NCI-H146 treated with DMSO at 0.1 percent for 48 hours (cell line): ENCODE measurements around the gene GID4.

ENCODE experiments used
- DNase-seq: peaks from one replicate; lab custom pipeline; 2025; ENCODE audit not compliant: unreplicated experiment; lab: John Stamatoyannopoulos, UW

The GID4 gene

DNA sequence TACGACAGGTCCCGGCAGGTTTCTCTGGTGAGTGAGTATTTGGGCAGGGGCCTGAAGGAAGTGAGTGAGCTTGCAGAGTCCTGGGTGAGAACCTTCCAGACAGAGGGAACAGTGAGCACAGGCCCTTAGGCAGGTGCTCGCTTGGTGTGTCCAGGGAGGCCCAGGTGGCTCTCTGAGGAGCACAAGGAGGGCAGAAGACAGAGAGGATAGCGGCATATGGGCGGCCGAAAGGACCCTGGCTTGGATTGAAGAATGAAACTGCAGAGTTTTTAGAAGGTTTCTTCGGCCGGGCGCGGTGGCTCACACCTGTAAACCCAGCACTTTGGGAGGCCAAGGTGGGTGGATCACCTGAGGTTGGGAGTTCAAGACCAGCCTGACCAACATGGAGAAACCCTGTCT, 55.2 kb downstream of the GID4 start:
- no peak for DNase-seq

DNA sequence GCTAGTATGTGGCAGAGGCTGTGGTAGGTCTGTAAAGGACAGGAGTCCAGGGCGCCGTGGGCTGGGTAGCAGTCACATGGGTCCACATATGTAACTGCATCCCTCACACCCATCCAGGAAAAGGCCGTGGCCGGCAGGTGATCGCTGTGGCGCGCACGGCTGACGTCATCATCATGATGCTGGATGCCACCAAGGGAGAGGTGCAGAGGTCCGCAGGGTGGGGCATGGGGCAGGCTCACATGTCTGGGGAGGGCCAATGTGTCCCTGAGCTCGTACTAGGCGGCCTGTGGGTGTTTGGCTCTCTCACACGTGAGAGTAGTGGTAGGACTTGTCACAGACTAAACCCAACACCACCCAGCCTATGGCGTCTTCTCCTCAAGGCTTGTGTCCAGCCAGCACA, 60.3 kb downstream of the GID4 start:
- no peak for DNase-seq

DNA sequence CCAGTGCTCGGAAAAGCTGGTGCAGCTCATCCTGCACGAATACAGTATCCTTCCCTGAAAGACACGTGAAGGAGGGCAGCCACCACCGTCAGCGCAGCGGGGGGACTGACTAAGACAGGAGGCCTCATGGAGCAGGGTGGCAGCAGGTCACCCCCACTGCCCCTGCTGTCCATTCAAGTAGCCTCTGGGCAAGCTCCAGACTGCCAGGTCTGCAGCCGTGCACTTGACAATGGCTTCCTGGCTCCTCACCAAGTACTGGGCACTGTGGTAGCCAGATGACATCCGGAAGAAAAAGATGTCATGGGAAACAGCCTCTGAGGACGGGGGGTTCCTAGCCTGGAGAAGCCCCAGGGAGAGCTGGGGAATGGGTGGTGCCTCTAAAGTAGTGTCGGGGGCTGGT, 61.4 kb downstream of the GID4 start:
- no peak for DNase-seq

DNA sequence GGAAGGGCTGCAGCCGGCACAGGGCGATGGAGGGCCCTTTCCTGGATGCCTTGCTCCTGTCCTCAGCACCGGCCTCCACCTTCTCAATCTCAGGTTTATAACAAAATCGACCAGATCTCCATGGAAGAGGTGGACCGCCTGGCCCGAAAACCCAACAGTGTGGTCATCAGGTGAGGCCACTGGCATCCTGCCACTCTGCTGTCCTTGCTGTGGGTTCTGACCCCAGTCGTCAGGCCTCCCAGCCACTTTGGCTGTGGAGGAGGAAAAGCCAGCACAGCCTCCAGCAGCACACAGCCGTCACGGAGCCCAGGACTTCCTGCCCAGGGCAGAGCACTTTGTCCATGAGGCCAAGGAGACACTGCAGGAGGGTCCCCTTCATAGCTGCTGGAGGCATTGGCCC, 62.6 kb downstream of the GID4 start:
- no peak for DNase-seq

DNA sequence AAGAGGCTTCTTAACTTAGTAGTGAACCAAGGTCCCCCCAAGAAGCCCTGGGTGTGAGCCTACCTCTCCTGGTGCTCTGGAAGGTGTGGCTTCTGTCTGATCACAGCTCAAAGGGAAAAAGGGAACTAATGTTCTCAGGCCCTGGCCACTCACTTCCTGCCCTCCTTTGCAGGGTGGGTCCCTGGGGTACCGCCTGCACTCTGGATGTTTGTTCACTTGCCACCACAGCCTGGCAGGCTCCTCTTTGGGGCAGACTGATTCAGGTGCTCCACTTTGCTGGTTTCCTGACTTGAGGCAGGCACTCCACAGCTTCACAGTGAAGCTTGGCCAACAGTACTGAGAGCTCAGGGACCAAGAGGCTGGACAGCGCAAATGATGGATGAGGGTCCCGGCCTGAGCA, 63.4 kb downstream of the GID4 start:
- DNase-seq, result no peak

DNA sequence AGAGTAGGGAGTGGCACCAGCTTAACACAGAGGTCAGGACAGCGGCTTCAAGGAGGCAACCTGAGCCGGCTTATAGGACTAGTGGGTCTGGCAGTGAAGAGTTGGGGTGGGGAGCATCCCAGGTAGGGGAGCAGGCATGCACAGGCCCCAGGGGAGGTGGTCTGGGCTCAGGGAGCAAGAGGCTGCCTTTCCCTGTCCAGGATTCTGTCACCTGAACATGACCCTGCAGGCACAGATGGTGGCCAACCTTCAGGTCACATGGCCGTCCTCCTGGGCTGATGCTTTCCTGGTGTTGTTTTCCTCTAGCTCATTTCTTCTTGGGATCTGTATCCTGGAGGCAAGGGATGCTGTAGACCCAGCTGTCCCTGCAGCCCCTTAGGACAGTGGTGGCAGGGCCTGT, 65.8 kb downstream of the GID4 start:
- DNase-seq, result no peak

DNA sequence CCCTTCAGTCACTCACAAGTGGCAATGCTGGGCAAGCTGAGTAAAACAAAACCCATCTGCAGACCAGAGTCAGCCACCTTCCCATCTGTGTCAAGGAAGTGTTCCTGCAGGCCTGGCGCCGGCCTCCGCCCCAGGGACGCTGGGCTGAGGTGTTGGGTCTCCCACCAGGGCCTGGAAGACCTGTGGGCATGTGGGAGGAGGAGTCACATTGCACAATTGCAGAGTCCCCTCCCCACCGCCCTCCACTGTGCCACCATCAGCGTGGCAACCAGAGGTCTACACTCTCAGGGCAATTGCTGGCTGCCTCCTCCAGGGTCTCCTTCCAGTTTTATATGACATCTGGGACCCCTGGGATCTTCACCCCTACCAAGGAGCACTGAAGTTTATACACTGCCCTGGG, 66.4 kb downstream of the GID4 start:
- no peak for DNase-seq

DNA sequence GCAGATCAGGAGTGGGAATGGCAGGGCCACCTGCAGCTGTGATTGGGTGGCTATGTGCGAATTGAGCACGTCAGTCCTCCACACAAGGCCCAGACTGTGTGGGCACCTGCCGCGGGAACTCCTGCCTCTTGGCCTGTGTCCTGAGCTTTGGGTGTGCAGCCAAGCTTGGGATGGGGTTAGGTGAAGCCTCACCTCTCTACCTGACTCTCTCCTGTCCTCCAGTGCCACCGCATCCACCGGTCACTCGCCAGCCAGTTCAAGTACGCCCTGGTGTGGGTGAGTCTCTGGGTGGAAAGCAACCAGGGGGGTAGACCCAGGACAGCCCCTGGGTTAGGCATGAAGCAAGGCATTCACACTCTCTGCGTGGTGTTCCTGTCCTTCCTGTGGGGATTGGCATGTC, 67.0 kb downstream of the GID4 start:
- no peak for DNase-seq

DNA sequence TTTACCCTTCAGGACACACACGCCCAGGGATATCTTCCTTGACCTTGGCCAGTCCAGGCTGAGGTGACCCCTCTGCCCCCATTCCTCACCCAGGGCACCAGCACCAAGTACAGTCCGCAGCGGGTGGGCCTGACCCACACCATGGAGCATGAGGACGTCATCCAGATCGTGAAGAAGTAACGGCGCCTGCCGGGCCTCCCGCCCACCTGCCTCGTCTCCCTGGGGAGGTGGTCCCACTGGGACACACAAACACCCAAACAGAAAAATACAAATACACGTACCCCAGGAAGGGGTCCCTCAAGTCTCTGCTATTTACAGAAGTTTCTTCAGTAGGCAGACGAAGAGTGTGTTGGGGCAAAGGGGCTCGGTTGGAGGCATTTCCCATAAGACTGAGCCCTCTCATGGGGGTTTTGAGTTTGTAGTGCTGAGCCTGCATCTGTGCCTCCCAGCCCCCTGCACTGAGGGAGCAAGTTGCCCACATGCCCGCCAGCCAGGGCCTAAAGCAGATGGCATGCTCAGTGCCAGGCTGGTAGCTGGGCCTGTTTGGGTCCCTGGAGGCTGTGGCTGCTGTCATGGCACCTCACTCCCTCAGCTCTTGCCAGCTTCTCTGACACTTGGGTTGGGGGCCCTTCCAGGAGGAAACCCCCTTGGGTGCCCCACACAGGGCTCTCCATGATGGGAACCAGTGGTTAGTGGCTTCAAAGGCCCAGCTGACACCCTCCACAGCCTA, 68.0 kb downstream of the GID4 start:
- DNase-seq, result no peak

DNA sequence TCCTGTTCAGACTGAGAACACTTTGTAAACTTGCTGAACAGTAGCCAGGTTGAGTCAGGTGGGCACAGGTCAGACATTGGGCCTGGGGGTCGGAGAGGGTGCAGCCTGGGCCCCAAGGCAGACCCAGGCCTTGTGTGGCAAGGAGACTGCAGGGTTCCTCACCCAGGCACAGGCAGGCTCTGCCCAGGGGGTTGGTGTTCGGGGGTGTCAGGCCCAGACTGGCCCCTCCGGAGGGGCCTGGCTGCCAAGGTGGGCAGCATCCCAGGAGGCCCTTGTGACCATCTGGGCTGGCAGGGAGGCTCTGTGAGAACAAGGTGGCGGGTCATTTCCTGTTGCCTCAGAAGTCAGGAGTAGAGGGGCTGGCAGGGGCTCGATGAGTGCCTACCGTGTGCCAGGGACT, 68.8 kb downstream of the GID4 start:
- DNase-seq, result no peak

DNA sequence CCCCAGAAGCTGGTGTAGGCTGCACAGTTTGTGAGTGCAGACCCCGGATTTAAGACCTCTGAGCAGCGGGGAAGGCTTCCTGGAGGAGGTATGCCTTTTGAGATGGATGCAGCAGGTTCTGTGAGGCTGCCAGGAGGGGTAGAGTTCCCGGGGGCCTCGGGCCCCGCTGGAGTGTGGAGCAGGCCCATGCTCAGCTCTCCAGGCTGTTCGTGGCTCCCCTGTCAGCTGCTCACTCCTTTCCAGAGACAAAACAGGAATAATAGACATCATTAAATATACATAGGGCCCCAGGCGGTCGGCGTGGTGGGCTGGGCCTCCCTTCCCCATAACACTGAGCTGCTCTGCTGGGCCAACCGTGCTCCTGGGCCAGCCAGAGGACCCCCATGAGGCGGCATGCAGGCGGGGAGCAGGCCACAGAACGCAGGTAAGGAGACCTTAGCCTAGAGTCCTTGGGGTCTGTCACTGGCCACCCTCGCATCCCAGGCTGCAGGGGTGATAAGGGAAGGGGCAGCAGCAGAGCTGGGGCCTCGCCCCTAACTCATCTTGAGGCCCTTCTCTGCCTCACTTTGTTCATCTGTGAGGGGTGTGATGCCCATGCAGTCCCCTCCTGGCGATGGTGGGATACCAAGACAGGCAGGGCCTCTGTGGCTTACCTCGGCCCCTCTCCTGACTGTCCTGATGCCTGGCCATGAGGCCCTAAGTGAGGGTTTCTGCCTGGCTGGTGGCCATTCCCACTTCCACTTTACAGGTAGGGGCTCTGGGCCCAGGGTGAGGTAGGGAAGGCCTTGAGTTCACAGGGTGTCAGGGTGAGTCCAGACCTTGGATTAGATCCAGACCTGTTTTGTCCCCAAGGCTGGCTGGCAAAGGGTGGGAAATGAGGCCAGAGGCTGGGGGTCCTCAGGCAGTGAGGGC, 69.4 kb downstream of the GID4 start, which contains the start of gene MYO15A:
MYO15A (plus strand) TSS at position 356 of the 912 bp plus-strand sequence. CDS start 10,045 bp downstream, outside the sequence.
- no peak for DNase-seq

DNA sequence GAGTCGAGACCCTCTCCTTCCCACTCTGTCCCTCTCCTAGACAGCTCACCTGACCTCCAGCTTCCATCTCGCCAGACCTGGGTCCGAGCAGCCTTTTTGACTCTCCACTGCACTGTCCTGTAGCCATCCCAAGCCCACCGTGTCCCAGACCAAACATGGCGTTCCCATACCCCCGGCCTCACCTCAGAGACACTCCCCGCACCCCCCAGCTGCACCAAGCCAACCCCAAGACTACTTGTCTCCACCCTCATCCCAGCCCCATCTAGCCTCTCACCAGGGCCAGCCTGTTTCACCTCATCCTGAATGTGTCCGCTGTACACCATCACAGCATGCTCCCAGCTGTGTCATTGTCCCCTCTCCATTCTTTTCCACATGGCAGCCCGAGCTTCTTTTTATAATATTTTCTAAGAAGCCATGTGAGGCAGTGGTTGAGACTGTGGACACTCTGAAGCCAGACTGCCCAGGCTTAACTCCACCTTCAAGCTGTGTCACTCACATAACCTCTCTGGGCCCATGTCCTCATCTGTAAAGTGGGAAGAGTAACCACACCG, 70.8 kb downstream of the GID4 start:
- DNase-seq, result no peak

DNA sequence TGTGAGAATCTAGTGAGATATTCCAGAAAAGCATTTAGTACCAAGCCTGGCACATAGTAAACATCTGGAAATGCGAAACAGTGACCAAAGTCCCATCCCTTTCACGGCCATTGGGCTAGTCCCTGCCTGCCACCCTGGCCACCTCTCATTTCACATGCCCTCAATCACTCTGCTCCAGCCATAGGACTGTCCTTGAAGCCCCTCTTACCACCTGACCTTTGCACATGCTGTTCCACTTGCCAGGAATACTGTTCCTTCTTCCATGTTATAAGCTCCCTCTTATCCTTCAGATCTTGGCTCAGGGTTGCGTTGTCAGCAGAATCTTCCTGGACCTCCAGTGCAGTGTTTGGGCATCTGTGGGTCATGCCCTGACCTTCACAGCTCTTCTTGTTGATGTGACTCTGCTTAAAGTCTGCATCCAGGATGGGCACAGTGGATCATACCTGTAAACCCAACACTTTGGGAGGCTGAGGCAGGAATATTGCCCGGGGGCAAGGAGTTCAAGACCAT, 71.5 kb downstream of the GID4 start:
- DNase-seq, result no peak

DNA sequence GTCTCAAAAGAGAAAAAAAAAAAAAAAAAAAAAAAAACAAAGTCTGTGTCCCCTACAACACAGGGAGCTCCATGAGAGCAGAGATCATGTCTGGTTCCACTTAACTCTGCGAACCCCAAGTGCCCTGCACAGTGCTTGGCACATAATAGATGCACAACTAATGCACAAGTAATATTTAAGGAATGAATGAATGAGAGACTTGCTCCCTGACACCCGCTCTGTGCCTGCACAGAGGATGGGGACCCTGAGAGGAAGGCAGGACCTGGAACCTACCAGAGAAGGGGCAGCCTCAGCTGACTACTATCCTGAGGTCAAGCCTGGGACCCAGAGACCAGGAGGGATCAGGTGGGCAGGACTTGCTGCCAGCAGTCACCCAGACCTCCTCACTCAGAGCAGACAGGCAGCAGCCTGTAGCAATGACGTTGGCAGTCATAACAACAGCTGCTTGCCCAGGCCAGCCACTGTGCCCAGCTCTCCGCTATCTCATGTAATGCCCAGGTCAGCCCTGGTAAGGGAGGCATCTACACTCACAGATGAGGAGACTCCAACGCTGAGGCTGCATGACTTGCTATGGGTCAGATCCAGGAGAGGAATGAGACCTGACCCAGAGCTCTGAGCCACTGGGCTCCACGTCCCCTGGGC, 72.2 kb downstream of the GID4 start:
- no peak for DNase-seq

DNA sequence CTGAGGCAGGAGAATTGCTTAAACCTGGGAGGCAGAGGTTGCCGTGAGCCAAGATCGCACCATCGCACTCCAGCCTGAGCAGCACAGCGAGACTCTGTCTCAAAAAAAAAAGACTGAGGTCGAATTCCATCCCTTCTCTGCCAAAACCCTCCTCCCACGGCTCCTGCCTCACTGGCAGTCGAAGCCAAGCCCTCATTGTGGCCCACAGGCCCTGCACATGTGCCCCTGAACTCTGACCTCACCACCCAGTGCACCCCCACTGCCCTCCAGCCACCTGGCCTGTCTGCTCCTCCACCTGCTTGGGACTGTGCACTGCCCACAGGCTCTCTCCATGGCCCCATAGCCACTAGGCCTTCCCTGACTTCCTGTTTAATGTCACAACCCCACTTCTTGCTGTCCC, 76.3 kb downstream of the GID4 start:
- DNase-seq, result no peak

DNA sequence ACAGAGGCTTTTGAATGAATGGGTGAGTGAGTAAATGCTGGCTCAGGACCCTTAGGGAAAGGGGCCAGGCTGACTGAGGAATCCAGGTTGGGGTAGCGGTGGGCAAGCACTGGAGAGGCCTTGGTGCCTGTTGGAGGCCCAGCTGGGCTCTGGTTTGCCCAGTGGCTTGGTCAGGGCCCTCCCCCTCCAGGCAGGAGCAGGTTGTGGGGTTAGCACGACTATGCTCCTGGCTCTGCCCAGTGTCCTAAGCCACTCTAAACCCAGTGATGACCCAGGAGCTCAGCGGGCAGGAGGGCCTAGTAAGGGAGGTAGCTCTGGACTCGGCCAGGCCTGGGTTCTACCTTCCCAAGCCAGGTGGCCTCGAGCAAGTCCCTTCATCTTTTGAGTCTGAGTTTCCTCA, 76.9 kb downstream of the GID4 start:
- no peak for DNase-seq

DNA sequence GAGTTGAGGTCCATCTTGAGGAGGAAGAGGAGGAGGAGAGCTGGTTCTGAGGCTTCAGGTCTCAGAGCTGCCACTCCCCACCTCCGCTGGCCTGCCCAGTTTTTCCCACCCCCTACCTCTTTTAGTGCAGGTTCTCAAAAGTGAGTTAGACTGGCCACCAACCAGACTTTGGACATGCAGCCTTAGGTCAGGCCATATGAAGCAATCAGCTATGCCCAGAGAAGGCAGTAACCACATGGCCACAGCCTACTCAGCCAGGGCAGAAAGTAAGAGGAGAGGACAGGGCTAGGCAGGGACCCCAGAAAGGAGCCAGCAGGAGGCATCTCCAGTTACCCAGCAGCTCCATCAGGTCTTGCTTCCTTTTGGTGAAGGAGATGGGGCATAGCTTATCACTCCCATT, 78.3 kb downstream of the GID4 start:
- DNase-seq, result no peak
